ENCODE data around the gene TENM3.

The TENM3 gene

GRCh38 chr4:182828360-182829025 is 585.3 kb downstream of the TENM3 start:
- DNase-seq = no peak

DNA sequence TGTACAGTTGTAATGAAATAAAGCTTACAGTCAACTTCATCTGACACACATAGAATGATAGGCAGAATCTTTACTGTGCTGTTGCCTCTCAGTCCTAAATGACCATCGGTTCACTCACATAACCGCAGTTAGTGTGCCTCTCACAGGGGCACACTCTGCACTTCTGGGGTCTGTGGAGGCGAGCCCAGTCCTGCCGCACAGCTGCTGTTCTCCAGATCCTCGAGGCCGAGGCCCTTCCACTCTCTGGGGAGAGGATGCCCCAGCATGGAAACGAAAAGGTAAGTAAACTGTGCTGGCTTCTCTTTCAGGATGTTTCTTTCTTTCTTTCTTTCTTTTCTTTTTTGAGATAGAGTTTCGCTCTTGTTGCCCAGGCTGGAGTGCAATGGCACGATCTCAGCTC is 586.0 kb downstream of the TENM3 start:
- no peak for DNase-seq

DNA sequence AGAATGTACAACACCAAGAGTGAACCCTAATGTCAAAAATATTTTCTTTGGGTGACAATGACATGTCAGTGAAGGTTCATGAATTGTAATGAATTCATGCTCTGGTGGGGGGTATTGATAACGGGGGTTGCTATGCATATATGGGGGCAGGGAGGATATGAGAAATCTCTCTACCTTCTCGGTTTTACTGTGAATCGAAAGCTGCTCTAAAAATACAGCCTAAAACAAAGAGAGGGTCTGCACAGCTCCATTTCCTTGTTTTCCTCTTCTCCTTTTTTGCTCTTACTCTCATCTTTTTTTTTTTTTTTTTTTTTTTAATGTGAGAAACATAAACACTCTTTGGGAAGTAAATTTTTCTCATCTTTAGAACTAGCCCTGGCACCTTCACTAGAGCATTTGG is 588.2 kb downstream of the TENM3 start:
- no peak for DNase-seq

DNA sequence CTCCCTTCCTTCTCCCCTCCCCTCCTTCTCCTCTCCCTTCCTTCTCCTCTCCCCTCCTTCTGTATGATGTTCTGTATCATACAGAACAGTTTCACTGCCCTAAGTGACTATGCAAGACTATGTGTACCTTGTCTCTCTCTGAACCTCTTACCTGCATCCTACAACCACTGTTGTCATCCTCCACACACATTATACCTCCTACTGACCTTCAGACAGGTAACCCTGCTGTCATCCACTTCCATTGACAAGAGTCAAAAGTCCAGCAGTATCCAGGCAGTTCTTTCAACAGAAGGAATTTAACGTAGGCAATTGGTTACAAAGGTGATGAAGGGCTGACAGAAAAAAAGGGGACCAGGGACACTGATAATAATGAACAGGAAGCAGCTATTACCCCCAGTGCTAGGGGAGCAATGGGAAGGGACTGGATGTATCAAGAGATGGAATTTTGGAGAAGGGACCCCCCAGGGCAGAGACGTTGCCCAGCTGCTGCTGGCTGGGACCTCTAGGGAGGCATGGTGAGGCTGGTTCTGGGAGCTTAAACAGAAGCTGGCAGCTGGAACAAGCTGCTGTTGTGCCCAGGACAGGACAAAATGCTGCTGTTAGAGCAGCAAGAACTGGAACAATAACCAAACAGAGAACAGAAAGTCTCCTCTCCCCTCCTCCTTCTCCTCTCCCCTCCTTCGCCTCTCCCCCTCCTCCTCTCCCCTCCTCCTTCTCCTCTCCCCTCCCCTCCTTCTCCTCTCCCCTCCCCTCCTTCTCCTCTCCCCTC is 589.3 kb downstream of the TENM3 start:
- DNase-seq = no peak

DNA sequence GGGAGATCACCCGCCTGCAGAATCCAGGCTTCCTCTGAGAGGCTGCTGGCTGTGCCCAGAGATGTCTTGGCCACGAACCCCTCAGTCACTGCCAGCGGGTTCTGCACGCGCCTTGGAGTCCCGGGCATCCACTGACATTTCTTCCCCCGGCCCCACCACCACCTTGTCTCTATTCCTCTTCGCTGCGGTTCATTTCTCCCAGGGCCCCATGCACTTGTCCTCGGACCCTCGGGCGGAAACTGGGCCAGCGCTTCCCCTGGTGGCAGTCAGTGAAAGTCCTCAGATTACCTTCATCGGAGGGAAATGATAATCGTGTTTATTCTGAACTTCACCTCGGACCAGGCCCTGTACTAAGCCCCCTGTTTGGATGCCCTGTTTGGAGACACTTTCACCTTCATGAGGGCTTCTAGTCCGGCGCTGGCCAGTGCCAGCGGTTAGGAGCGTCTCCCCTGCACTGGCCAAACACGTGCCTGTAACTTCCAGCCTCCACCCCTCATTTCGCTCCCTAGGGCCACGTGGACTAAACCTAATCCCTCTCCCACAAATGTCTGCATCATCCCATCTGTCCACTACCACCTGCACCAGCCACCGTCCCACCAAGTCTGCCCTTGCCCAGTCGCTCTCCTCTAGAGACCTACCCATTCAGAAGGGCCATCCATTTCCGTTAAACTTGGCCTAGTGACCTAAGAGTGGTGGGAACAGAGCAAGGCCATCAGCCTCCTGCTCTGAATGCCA is 592.0 kb downstream of the TENM3 start:
- DNase-seq = no peak

GRCh38 chr4:182837831-182838230 is 594.6 kb downstream of the TENM3 start:
- DNase-seq = no peak

GRCh38 chr4:182838535-182838934 is 595.3 kb downstream of the TENM3 start:
- no peak for DNase-seq

GRCh38 chr4:182839256-182839655 is 596.1 kb downstream of the TENM3 start:
- DNase-seq = no peak

DNA sequence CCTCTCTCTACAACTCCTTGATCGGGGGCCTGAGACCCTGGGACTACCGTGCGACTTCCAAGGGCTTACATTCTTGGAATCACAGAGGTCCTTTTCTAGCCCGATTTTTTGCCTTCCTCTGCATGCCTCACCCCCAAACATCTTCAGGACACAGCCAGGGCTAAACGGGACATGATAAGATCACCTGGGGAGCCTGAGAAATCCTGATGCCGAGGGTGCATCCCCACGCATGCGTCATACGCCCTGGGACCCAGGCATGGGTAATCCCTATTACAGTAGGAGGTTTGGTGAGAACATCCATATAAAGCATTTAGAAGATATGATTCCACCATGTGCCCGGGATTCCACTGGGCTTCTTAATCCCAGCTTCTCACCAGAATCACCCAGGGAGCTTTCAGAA is 596.9 kb downstream of the TENM3 start:
- no peak for DNase-seq

DNA sequence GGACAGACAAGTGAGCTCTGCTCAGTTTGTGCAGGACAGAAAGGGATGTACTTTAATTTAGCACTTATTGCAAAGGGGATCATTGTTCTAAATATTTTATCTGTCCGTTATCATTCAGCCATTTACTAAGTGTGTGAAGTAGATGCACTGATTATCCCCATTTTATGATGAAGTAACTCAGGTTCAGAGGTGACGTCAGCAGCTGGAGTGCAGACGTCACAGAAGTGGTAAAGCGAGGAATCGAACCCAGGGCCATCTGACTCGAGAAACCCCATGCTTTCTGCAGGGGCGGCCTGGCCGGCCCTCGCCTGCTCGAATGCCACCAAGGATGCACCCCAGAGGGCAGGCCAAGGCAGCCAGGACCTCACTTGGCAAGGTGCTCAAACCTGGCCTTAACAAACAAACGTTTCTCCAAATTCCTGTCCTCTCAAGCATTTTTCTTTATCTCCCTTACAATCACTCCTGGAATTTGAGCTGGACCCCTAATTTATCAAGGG is 599.0 kb downstream of the TENM3 start:
- DNase-seq = no peak

DNA sequence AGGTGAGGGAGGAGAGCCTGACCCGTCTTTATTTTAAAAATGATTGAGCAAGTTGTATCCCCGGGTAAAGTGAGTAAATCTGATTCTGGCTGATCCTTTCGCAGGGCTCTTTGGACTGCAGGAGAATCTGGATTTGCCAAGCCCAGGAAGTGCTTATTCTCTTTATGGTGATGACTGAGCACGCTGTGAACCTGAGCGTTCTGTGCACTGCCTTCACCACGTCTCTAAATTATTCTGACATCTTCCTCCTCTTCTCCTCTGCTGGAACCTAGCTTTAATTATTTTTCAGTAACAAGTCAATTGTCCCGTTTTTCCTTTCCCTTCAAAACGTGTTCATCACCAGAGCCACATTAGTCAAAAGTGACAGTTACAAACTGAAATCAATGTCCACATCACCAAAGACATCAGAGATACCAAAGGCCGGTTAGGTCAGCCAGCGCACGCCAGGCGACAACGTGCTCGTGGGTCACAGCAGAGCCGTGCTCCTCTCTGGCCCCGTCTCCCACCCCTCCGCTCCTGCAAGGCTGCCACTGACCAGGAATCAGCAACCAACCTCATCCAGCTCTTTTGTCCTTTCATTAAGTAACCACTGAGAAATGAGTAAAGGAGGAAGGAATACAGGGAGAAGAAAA is 599.7 kb downstream of the TENM3 start:
- DNase-seq = no peak

GRCh38 chr4:182843808-182844325 is 600.7 kb downstream of the TENM3 start:
- DNase-seq = no peak

GRCh38 chr4:182845618-182846017 is 602.4 kb downstream of the TENM3 start:
- no peak for DNase-seq

DNA sequence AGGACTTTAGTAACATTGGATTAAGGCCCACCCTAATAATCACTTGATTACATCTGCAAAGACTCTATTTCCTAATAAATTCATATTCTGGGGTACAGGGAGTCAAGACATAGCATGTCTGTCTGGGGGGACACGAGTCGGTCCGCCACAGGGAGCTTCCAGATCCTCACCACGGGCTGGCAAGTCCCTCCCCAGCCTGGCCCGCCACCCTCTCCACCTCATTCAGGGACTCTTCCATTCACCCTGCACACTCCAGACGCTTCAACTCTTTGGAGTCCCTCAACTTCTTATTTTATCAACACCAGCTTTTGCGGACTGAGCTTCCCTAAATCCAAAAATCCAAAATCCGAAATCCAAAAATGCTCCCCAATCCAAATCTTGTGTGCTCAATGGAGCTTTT is 602.8 kb downstream of the TENM3 start:
- no peak for DNase-seq

DNA sequence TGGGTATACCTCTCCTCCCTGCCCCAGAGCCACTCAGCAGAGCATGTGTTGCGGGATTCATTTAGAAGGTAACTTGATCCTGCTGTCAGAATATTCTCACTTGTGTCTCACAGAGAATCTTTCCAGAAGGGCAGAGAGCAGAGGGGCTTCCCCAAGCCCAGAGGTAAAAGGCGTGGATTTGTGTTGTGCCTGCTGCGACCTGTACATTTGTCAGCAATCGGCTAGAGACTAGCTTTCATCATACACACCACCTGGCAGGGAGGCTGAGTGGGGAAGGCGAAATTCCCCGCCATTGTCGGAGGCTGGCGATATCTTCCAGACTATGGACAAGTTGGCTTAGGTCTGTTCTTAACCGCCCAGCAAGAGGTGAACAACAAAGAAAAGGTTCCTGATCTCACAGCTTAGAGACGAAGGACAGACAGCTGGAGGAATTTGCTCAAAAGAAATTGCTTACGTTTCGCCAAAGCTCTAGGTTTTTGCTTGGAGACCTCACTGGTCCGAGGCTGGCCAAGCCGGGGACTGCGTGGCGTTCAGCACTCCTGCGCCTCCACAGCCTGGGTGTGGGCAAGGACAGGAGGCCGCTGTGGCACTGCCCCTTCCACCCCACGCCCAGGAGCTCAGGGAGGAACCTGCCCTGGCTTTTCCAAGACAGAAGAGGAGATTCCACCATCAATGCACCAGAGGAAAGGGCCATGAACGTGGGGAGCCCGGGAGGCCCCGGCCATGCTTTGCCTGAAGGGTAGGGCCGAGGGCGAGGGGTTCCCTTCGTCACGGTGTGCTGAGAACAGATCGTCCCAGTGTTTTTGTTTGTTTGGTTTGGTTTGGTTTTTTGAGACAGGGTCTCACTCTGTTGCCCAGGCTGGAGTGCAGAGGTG is 604.6 kb downstream of the TENM3 start:
- no peak for DNase-seq

GRCh38 chr4:182848685-182849084 is 605.5 kb downstream of the TENM3 start:
- no peak for DNase-seq
